Neural cell (in vitro differentiated cells): Measurements from ENCODE around the gene SPCS1.
"Not testable (repeated sequence)": the region's sequence is repeated elsewhere in the genome, so short reads cannot be mapped to it uniquely, and the experiment has no call there.

Experiments
- EP300 ChIP-seq: fragments of 450-650 bp; conservative IDR thresholded peaks from 2 replicates; pipeline ENCODE4 v1.6.1; 2014; ENCODE audit warnings: antibody characterized with exemption, mild to moderate bottlenecking, moderate library complexity; ENCODE audit not compliant: poor library complexity, severe bottlenecking
- EZH2 ChIP-seq: fragments of 200-600, 300-800 bp; shearing (Covaris generic), sonication (generic); IDR thresholded peaks from 2 replicates; pipeline ENCODE4 v1.6.1; 2014; ENCODE audit warnings: antibody characterized with exemption, low read length, borderline replicate concordance, mild to moderate bottlenecking; ENCODE audit not compliant: insufficient read depth, poor library complexity, severe bottlenecking
- POLR2AphosphoS5 ChIP-seq: IDR thresholded peaks from 2 replicates; pipeline ENCODE4 v1.6.1; 2012
- SMC3 ChIP-seq: fragments of 450-650 bp; conservative IDR thresholded peaks from 2 replicates; pipeline ENCODE4 v1.6.1; 2014; ENCODE audit warnings: antibody characterized with exemption, mild to moderate bottlenecking, moderate library complexity; ENCODE audit not compliant: poor library complexity
- TAF1 ChIP-seq: IDR thresholded peaks from 2 replicates; pipeline ENCODE4 v1.6.1; 2012; ENCODE audit warnings: low read depth
- TF ChIP-seq, protein P1 (sequence below): fragments of 450-650 bp; IDR thresholded peaks from 2 replicates; pipeline ENCODE4 v1.5.1; 2014; ENCODE audit warnings: antibody characterized with exemption, mild to moderate bottlenecking, moderate library complexity; ENCODE audit not compliant: poor library complexity, severe bottlenecking
- TF ChIP-seq, protein P2 (sequence below): IDR thresholded peaks from 2 replicates; pipeline ENCODE4 v1.6.1; 2012; ENCODE audit warnings: borderline replicate concordance

DNA sequence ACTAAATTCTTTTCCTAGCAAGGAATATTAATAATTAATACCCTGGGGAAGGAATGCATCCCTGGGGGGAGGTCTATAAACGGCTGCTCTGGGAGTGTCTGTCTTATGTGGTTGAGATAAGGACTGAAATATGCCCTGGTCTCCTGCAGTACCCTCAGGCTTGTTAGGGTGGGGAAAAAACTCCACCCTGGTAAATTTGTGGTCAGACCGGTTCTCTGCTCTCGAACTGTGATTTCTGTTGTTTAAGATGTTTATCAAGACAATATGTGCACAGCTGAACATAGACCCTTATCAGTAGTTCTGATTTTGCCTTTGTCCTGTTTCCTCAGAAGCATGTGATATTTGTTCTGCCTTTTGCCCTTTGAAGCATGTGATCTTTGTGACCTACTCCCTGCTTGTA lies 22.8 kb downstream of the SPCS1 start:
- TF ChIP-seq, protein P1, sequence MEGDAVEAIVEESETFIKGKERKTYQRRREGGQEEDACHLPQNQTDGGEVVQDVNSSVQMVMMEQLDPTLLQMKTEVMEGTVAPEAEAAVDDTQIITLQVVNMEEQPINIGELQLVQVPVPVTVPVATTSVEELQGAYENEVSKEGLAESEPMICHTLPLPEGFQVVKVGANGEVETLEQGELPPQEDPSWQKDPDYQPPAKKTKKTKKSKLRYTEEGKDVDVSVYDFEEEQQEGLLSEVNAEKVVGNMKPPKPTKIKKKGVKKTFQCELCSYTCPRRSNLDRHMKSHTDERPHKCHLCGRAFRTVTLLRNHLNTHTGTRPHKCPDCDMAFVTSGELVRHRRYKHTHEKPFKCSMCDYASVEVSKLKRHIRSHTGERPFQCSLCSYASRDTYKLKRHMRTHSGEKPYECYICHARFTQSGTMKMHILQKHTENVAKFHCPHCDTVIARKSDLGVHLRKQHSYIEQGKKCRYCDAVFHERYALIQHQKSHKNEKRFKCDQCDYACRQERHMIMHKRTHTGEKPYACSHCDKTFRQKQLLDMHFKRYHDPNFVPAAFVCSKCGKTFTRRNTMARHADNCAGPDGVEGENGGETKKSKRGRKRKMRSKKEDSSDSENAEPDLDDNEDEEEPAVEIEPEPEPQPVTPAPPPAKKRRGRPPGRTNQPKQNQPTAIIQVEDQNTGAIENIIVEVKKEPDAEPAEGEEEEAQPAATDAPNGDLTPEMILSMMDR: not testable (repeated sequence)
- not testable (repeated sequence) for TF ChIP-seq EZH2, EP300, POLR2AphosphoS5, TAF1, SMC3
- TF ChIP-seq, protein P2, sequence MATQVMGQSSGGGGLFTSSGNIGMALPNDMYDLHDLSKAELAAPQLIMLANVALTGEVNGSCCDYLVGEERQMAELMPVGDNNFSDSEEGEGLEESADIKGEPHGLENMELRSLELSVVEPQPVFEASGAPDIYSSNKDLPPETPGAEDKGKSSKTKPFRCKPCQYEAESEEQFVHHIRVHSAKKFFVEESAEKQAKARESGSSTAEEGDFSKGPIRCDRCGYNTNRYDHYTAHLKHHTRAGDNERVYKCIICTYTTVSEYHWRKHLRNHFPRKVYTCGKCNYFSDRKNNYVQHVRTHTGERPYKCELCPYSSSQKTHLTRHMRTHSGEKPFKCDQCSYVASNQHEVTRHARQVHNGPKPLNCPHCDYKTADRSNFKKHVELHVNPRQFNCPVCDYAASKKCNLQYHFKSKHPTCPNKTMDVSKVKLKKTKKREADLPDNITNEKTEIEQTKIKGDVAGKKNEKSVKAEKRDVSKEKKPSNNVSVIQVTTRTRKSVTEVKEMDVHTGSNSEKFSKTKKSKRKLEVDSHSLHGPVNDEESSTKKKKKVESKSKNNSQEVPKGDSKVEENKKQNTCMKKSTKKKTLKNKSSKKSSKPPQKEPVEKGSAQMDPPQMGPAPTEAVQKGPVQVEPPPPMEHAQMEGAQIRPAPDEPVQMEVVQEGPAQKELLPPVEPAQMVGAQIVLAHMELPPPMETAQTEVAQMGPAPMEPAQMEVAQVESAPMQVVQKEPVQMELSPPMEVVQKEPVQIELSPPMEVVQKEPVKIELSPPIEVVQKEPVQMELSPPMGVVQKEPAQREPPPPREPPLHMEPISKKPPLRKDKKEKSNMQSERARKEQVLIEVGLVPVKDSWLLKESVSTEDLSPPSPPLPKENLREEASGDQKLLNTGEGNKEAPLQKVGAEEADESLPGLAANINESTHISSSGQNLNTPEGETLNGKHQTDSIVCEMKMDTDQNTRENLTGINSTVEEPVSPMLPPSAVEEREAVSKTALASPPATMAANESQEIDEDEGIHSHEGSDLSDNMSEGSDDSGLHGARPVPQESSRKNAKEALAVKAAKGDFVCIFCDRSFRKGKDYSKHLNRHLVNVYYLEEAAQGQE: not testable (repeated sequence)
